GM19438 (cell line): ENCODE results near the gene PAK4.
"Not testable (repeated sequence)": the region's sequence is repeated elsewhere in the genome, so short reads cannot be mapped to it uniquely, and the experiment has no call there.

Source experiments
- ATAC-seq: cut with Tn5 transposase; IDR thresholded peaks from one replicate; pipeline ENCODE4 v1.9.1; 2021; ENCODE audit warnings: low read depth; ENCODE audit not compliant: unreplicated experiment

The PAK4 gene

DNA sequence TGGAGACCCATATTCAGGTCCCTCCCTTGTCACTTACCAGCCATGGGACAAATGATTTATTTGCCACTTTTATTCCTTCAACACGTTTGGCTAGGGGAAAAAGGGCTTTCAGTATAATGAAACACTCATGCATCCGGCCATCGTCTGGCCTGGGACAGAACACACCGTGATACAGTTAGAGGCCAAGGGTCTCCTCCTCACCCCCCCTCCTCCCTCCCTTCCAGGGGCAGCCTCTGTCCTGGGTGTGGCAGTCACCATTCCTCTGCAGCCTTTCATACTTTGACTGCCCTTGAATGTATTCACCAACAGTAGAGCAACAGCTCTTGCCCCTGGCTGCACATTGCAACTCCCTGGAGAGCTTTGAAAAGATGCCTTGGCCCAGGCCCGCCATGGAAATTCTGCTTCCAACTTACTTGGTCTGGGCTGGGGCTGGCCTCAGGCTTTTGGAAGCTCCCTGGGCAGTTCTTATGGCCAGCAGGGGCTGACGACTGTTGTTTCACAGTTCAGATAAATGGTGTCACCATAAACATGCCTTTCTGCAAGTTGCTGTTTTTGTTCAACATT lies 3.0 kb downstream of the PAK4 start:
- ATAC-seq, result no peak

DNA sequence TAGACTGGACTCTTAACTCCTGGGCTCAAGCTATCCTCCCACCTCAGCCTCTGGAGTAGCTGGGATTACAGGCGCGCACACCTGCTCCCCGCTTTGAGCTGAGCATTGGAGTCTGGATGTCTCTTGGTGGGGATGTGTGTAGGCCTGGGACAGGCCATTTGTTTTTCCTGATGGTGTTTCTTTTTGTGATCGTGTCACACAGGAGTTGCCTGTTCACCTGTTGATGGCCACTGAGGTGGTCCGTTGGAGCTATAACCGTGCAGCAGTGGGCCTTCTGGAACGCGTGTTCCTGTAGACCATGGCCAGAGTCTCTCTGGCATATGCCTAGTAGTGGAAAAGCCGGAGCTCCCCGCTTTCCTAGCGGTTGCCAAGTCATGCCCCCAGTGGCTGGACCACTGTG lies 3.5 kb downstream of the PAK4 start:
- ATAC-seq, result no peak

- ATAC-seq, result no peak
These were observed 5.0 kb downstream of the PAK4 start for GRCh38 chr19:39130337-39131254.

GRCh38 chr19:39131255-39131755 lies 5.7 kb downstream of the PAK4 start:
- no peak for ATAC-seq

DNA sequence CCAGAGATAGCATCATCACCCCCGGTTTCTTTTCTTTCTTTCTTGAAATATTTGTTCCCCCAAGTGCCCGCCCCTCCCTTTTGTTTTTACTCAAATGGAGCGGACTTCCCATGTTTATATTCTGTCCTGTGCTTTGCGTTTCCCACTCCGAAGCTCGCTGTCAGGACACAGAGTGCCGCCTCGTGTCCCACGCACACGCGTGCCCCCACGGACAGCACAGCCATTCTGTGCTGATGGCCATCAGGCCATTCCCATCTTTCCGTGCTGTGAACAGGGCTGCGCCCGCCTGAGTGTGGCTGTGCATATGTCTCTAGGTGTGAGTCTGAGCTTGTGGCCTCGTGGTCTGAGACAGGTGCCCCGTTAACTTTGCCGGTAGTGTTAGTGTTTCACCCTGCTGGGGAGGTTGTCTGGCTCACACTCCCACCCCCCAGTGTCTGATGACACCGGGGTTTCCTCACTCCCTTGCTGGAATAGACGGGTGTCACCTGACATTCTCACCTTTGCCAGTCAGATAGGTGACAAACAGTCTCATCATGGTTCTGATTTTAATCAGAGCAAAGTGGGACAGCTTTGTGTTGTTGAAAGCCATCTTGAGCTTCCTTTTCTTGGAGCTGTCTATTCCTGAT lies 6.9 kb downstream of the PAK4 start:
- no peak for ATAC-seq

- no peak for ATAC-seq
These were observed 8.1 kb downstream of the PAK4 start for GRCh38 chr19:39133431-39134270.

DNA sequence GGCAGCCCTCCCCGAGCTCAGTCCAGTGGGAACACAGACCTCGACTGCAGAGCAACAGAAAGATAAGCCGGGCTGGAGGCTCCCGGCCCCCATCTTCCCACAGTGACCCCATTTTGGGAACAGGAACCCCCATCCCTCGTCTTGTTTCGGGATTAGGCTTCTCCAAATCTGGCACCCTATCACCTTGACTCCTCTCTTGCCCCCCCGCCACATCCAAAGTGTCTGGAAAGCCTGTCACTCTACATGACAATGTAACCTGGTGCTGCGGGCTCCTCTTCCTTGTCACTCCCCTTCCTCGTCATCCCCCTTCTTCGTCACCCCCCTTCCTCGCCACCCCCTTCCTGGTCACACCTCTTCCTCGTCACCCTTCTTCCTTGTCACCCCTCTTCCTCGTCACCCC lies 10.1 kb downstream of the PAK4 start:
- ATAC-seq, result no peak

- ATAC-seq, result no peak
These were observed 10.8 kb downstream of the PAK4 start for GRCh38 chr19:39136225-39136940.

- ATAC-seq, result no peak
These were observed 11.5 kb downstream of the PAK4 start for GRCh38 chr19:39137131-39137530.

- no peak for ATAC-seq
These were observed 12.9 kb downstream of the PAK4 start for GRCh38 chr19:39138221-39139211.

DNA sequence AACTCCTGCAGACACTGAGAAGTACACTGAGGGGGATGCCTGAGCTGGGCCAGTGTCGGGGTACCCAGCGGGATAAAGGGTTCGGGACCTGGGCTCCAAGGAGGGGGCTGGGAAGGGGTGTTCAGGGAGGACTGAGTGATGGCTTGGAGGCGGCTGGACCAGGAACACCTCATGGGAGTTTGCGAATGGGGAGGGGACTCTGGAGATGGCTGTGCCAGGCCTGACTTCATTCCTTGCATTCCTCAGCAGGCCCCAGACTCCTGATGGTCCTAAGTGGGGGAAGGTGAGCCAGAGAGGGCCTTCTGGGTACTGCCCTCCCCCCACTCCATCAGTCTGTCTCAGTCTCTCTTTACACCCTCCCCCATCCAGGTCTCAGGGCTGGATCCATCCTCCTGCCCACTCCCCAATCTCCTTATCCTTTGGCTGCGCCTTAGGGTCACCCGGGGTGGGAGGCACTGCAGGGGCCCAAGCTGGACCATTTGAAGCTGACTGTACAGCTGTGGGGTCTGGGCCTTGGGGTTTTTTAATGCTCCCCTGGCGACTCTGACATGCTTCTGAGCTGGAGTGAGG lies 13.8 kb downstream of the PAK4 start:
- no peak for ATAC-seq

GRCh38 chr19:39139971-39140453 lies 14.4 kb downstream of the PAK4 start:
- ATAC-seq, result no peak

GRCh38 chr19:39140594-39140993 lies 15.0 kb downstream of the PAK4 start:
- ATAC-seq, result no peak

GRCh38 chr19:39141929-39142328 lies 16.3 kb downstream of the PAK4 start:
- ATAC-seq, result no peak

DNA sequence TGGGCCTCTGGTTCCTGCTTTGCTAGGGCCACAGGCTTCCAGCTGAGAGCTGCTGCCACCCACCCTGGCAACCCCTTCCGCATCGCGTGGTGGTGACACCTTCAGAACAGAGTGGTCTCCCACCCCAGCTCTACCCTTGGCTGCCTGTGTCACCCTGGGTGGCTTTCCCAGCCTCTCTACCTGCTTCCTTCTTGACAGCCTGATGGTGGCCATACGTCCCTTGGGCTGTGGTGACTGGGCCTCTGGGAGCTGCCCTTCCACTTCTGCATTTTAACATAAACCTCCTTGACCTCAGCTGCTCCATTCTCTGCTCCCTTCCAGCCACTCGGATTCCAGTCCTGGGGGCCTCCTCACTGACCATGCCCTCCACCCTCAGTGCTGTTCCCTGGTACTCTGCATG lies 17.0 kb downstream of the PAK4 start:
- ATAC-seq, result no peak

DNA sequence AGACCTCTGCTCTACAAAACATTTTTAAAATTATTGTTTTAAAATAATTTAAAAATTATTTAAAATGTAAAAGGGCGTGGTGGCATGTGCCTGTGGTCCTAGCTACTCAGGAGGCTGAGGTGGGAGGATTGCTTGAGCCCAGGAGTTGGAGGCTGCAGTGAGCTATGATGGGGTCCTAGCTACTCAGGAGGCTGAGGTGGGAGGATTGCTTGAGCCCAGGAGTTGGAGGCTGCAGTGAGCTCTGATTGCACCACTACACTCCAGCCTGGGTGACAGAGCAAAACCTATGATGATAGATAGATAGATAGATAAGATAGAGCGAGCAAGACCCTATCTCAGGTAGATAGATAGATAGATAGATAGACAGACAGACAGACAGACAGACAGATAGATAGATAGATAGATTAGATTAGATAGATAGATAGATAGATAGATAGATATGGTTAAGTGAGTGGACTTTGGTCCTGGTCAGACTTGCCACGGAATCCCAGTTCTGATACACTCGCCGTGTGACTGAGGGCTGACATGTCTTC lies 18.2 kb downstream of the PAK4 start:
- ATAC-seq, result not testable (repeated sequence)

GRCh38 chr19:39144290-39145071 lies 18.9 kb downstream of the PAK4 start:
- ATAC-seq, result no peak
